ENCODE results near the gene ZC3H7A. TPM values are rescaled to one million over a fixed set of nuclear protein-coding genes. Genes with fewer than 3 reads are reported as not detected.

ZC3H7A gene
- total and polyA plus RNA-seq, 2 of the 4 experiments (the other 2 are of a cell fraction): 22.2 to 53.9 TPM

DNA sequence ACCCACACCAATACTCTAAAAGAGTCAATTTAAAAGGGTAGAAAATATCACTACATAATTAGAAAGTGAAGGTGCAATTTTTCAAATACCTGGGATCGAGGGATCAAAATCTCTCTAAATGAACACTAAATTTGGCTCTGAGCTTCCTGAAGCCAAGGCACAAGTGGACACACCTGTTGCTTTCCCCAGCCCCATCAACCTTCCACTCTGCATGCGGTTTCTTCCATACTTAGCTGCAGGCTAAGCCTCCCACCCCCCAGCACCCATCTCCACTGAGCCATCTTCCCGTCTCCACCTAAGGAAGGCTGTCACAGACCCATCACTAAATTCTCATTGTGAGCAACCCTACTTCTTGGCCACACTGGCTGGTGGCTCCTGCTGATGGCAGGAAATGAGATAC is 84.9 kb downstream of the ZC3H7A start:
- H3K4ac ChIP-seq (ENCODE audit: low read depth, low read length): no peak overlapping the region
- no peak overlapping the region for H3K4me3 ChIP-seq (ENCODE audit: insufficient read depth, low read depth, low read length)
- dilution Hi-C loops (cut with HindIII; ENCODE audit: low sequenced_read_pairs, unreplicated experiment): no loop called here
- H3K14ac ChIP-seq (replicated peaks; ENCODE audit: low read depth, low read length): no peak overlapping the region
- no peak overlapping the region for H2AFZ ChIP-seq (replicated peaks; ENCODE audit: low read length, poor library complexity)
- no peak overlapping the region for H3K27ac ChIP-seq (ENCODE audit: insufficient read depth, low read length)
- no peak overlapping the region for H2BK15ac ChIP-seq (ENCODE audit: low read depth, low read length)
- CTCF ChIA-PET: no interaction called here
- BruUV-seq (replicated peaks): no TSS peak
- no peak overlapping the region for H3K18ac ChIP-seq (ENCODE audit: low read depth, low read length)
- no peak overlapping the region for H4K8ac ChIP-seq (ENCODE audit: low read depth in 2 of 2, low read length in 2 of 2)
- POLR2A ChIA-PET (ENCODE audit: unreplicated experiment): no interaction called here
- H4K5ac ChIP-seq (ENCODE audit: low read depth, low read length): no peak overlapping the region
- no peak overlapping the region for H3K56ac ChIP-seq (ENCODE audit: extremely low read depth, insufficient read depth, low read length)
- H4K91ac ChIP-seq (ENCODE audit: insufficient read depth, low read depth, low read length): no peak overlapping the region
- in situ Hi-C loops (cut with MboI; ENCODE audit: low sequenced_read_pairs): loop anchor here (5.0 to 10.0 kb wide), 2 partner anchors 315 to 747 kb away; no protein-coding TSS in a partner anchor
- WGBS, 2 experiments (ENCODE audit: extremely low coverage in 2 of 2, insufficient read length in 1 of 2): no CpG with 5 or more reads among the region's 3 CpGs
- DNase-seq (no peak), ATAC-seq (ENCODE audit: low read depth) (no peak)
- H3K36me3 ChIP-seq (ENCODE audit: control insufficient read depth, insufficient read depth, low read length): peaks cover 23% of the 10 kb centered on the region
- no peak overlapping the region for H2BK120ac ChIP-seq (ENCODE audit: low read depth, low read length)
- no peaks in the 10 kb centered on the region for H4K20me1 ChIP-seq (ENCODE audit: insufficient read depth, low read length)
- H3K23ac ChIP-seq (ENCODE audit: low read depth, low read length): no peak overlapping the region
- no peak overlapping the region for H3K9ac ChIP-seq (ENCODE audit: low read depth, low read length)
- peaks cover 20 to 40% of the 10 kb centered on the region in 2 experiments for H3K79me1 ChIP-seq (ENCODE audit: low read depth in 1 of 2, low read length in 2 of 2)
- 0 out of 2 replicates have a peak, but pooled peaks cover 3% of the 10 kb centered on the region for H3K9me1 ChIP-seq (ENCODE audit: insufficient read depth, low read length)
- no peak overlapping the region for H2BK20ac ChIP-seq (ENCODE audit: low read depth, low read length)
- peaks cover 2% of the 10 kb centered on the region; the same call in 1 of the 2 replicates for H3K4me1 ChIP-seq (ENCODE audit: control insufficient read depth, insufficient read depth, low read length)
- H3K27me3 ChIP-seq (ENCODE audit: control insufficient read depth, insufficient read depth, low read length): no peaks in the 10 kb centered on the region
- TF ChIP-seq, protein P1, sequence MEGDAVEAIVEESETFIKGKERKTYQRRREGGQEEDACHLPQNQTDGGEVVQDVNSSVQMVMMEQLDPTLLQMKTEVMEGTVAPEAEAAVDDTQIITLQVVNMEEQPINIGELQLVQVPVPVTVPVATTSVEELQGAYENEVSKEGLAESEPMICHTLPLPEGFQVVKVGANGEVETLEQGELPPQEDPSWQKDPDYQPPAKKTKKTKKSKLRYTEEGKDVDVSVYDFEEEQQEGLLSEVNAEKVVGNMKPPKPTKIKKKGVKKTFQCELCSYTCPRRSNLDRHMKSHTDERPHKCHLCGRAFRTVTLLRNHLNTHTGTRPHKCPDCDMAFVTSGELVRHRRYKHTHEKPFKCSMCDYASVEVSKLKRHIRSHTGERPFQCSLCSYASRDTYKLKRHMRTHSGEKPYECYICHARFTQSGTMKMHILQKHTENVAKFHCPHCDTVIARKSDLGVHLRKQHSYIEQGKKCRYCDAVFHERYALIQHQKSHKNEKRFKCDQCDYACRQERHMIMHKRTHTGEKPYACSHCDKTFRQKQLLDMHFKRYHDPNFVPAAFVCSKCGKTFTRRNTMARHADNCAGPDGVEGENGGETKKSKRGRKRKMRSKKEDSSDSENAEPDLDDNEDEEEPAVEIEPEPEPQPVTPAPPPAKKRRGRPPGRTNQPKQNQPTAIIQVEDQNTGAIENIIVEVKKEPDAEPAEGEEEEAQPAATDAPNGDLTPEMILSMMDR (conservative IDR thresholded peaks at IDR 0.05; ENCODE audit: low read depth, low read length): no peak
- TF ChIP-seq FOS (IDR thresholded peaks at IDR 0.05; ENCODE audit: low read depth, low read length): no peak
- no peak for TF ChIP-seq MAFK (IDR thresholded peaks at IDR 0.05; ENCODE audit: low read depth, low read length)
- TF ChIP-seq POLR2A (IDR thresholded peaks at IDR 0.05; ENCODE audit: low read depth, low read length): no peak
- TF ChIP-seq RCOR1 (IDR thresholded peaks at IDR 0.05; ENCODE audit: insufficient replicate concordance, low read length): no peak
- TF ChIP-seq RFX5 (IDR thresholded peaks at IDR 0.05; ENCODE audit: low read depth, low read length): no peak
- no peak for TF ChIP-seq CHD1 (IDR thresholded peaks at IDR 0.05; ENCODE audit: low read depth, low read length)
- no peak for TF ChIP-seq BHLHE40 (IDR thresholded peaks at IDR 0.05; ENCODE audit: low read depth, low read length)
- TF ChIP-seq RAD21 (IDR thresholded peaks at IDR 0.05; ENCODE audit: low read length): no peak
- no peak for TF ChIP-seq MXI1 (IDR thresholded peaks at IDR 0.05; ENCODE audit: borderline replicate concordance, low read depth, low read length)
- TF ChIP-seq CEBPB (IDR thresholded peaks at IDR 0.05; ENCODE audit: low read depth, low read length): no peak
- TF ChIP-seq SMC3 (IDR thresholded peaks at IDR 0.05; ENCODE audit: low read depth, low read length): no peak
- TF ChIP-seq, protein P2, sequence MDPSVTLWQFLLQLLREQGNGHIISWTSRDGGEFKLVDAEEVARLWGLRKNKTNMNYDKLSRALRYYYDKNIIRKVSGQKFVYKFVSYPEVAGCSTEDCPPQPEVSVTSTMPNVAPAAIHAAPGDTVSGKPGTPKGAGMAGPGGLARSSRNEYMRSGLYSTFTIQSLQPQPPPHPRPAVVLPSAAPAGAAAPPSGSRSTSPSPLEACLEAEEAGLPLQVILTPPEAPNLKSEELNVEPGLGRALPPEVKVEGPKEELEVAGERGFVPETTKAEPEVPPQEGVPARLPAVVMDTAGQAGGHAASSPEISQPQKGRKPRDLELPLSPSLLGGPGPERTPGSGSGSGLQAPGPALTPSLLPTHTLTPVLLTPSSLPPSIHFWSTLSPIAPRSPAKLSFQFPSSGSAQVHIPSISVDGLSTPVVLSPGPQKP (IDR thresholded peaks at IDR 0.05; ENCODE audit: borderline replicate concordance, low read depth, low read length): no peak
- TF ChIP-seq, protein P3, sequence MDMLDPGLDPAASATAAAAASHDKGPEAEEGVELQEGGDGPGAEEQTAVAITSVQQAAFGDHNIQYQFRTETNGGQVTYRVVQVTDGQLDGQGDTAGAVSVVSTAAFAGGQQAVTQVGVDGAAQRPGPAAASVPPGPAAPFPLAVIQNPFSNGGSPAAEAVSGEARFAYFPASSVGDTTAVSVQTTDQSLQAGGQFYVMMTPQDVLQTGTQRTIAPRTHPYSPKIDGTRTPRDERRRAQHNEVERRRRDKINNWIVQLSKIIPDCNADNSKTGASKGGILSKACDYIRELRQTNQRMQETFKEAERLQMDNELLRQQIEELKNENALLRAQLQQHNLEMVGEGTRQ (IDR thresholded peaks at IDR 0.05; ENCODE audit: low read depth, low read length): no peak
- intact Hi-C loops (cut with micrococcal nuclease): loop anchor here (10.0 kb wide), 1 partner anchor 747 kb away; no protein-coding TSS in a partner anchor
- no peaks in the 10 kb centered on the region for H3K9me3 ChIP-seq (ENCODE audit: control insufficient read depth, insufficient read depth, low read length)
- no peak overlapping the region for H2BK5ac ChIP-seq (ENCODE audit: low read depth, low read length, poor library complexity, severe bottlenecking)
- no peak overlapping the region for H2AK5ac ChIP-seq (ENCODE audit: low read depth, low read length)
- no peak overlapping the region for H2AK9ac ChIP-seq (replicated peaks; ENCODE audit: low read depth, low read length, poor library complexity)
- H3K4me2 ChIP-seq (ENCODE audit: low read depth, low read length): no peak overlapping the region

All from IMR-90 (cell line).